IPS-15b (cell line): Measurements from ENCODE around the gene VCL.
"Not testable (repeated sequence)": the region's sequence is repeated elsewhere in the genome, so short reads cannot be mapped to it uniquely, and the experiment has no call there.

Experiments
- H3K27me3 ChIP-seq: one replicate; pipeline ENCODE4 v1.6.1; 2013; ENCODE audit warnings: low read length; ENCODE audit not compliant: control insufficient read depth, insufficient read depth
- H3K36me3 ChIP-seq: one replicate; pipeline ENCODE4 v1.6.1; 2013; ENCODE audit warnings: low read length; ENCODE audit not compliant: control insufficient read depth, insufficient read depth
- H3K4me1 ChIP-seq: one replicate; pipeline ENCODE4 v1.6.1; 2013; ENCODE audit warnings: mild to moderate bottlenecking, low read length; ENCODE audit not compliant: control insufficient read depth, insufficient read depth
- H3K4me3 ChIP-seq: one replicate; pipeline ENCODE4 v1.5.1; 2013; ENCODE audit warnings: low read depth, low read length
- H3K9ac ChIP-seq: one replicate; pipeline ENCODE4 v1.6.1; 2013; ENCODE audit warnings: low read depth, mild to moderate bottlenecking, low read length
- H3K9me3 ChIP-seq: one replicate; pipeline ENCODE4 v1.6.1; 2013; ENCODE audit warnings: mild to moderate bottlenecking, low read length; ENCODE audit not compliant: control insufficient read depth, insufficient read depth

Gene VCL

DNA sequence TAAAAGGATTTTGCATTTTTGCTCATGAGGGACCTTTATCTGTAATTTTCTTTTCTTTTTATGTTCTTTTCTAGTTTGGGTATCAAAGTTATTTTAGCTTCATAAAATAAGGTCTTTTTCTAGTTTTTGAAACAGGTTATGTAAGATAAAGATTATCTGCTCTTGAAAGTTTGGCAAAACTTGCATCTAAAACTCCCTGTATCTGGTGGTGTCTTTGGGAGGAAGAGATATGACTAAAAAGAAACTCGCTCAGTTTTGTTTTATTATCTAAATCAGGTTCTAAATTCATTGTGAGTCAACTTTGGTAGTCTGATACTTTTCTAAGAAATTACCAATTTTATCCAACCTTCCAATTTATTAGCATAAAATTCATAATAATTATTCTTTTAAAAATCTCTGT lies 55.1 kb downstream of the VCL start:
- Histone ChIP-seq H3K9ac (no peak overlapping the region), H3K4me1 (no peaks in the 10 kb centered on the region), H3K9me3 (no peaks in the 10 kb centered on the region), H3K36me3 (no peaks in the 10 kb centered on the region), H3K27me3 (no peaks in the 10 kb centered on the region), H3K4me3 (no peak overlapping the region)

DNA sequence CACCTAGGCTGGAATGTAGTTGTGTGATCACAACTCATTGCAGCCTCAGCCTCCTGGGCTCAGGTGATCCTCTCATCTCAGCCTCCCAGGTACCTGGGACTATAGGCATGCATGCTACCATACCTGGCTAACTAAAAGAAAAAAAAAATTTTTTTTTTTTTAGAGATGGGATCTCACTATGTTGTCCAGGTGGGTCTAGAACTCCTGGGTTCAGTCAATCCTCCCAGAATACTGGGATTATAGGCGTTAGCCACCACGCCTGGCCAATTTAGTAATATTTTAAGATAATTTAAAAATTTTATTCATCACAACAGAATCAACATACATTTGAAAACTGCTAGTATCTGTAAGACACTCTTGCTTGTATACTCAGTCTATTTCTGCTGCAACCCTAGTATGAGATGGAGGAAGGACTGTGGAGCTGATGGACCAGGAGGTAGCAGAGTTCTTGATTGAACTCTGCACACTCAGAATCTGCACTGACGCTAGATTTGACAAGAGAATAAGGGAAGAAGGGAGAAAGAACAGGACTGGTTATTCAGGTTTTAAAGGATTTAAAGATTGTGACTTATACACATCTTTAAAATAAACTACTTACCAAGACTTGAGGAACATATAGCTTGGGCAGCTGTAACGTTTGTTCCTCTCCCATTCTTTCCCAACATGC lies 57.6 kb downstream of the VCL start:
- Histone ChIP-seq H3K36me3 (no peaks in the 10 kb centered on the region), H3K4me3 (no peak overlapping the region), H3K9ac (no peak overlapping the region), H3K4me1 (no peaks in the 10 kb centered on the region), H3K9me3 (no peaks in the 10 kb centered on the region), H3K27me3 (no peaks in the 10 kb centered on the region)

GRCh38 chr10:74056050-74056818 lies 58.3 kb downstream of the VCL start:
- no peak overlapping the region for H3K9ac ChIP-seq
- no peak overlapping the region for H3K4me3 ChIP-seq
- no peaks in the 10 kb centered on the region for H3K4me1 ChIP-seq
- H3K27me3 ChIP-seq: no peaks in the 10 kb centered on the region
- H3K9me3 ChIP-seq: no peaks in the 10 kb centered on the region
- H3K36me3 ChIP-seq: no peaks in the 10 kb centered on the region

GRCh38 chr10:74058071-74058470 lies 60.2 kb downstream of the VCL start:
- peaks cover 4% of the 10 kb centered on the region for H3K36me3 ChIP-seq
- H3K9ac ChIP-seq: no peak overlapping the region
- no peaks in the 10 kb centered on the region for H3K9me3 ChIP-seq
- H3K4me3 ChIP-seq: no peak overlapping the region
- H3K4me1 ChIP-seq: no peaks in the 10 kb centered on the region
- no peaks in the 10 kb centered on the region for H3K27me3 ChIP-seq

- no peak overlapping the region for H3K9ac ChIP-seq
- no peak overlapping the region for H3K4me3 ChIP-seq
- peaks cover 4% of the 10 kb centered on the region for H3K36me3 ChIP-seq
- no peaks in the 10 kb centered on the region for H3K4me1 ChIP-seq
- no peaks in the 10 kb centered on the region for H3K9me3 ChIP-seq
- no peaks in the 10 kb centered on the region for H3K27me3 ChIP-seq
These were observed 60.7 kb downstream of the VCL start for GRCh38 chr10:74058658-74059057.

- no peaks in the 10 kb centered on the region for H3K4me1 ChIP-seq
- no peak overlapping the region for H3K4me3 ChIP-seq
- peaks cover 4% of the 10 kb centered on the region for H3K36me3 ChIP-seq
- no peaks in the 10 kb centered on the region for H3K27me3 ChIP-seq
- no peak overlapping the region for H3K9ac ChIP-seq
- no peaks in the 10 kb centered on the region for H3K9me3 ChIP-seq
These were observed 63.2 kb downstream of the VCL start for GRCh38 chr10:74061104-74061503.

- H3K4me1 ChIP-seq, H3K9me3 ChIP-seq, H3K4me3 ChIP-seq, H3K36me3 ChIP-seq, H3K27me3 ChIP-seq, H3K9ac ChIP-seq: not testable (repeated sequence)
These were observed 64.1 kb downstream of the VCL start for GRCh38 chr10:74061978-74062377.

DNA sequence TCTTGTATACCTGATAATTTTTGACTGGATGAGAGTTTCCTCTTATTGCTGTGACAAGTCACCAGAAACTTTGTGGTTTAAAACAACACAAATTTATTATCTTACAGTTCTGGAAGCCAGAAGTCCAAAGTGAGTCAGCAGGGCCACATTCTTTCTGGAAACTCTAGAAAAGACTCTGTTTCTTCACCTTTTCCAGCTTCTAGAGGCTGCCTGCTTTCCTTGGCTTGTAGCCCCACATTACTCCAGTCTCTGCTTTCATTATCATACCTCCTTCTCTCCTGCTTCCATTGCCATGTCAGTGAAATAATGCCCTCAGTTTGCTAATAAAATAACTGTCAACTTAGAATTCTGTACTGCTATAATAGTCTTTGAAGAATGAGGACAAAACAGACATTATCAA lies 65.3 kb downstream of the VCL start:
- Histone ChIP-seq H3K4me1 (no peaks in the 10 kb centered on the region), H3K9me3 (no peaks in the 10 kb centered on the region), H3K27me3 (no peaks in the 10 kb centered on the region), H3K4me3 (no peak overlapping the region), H3K36me3 (peaks cover 4% of the 10 kb centered on the region), H3K9ac (no peak overlapping the region)

DNA sequence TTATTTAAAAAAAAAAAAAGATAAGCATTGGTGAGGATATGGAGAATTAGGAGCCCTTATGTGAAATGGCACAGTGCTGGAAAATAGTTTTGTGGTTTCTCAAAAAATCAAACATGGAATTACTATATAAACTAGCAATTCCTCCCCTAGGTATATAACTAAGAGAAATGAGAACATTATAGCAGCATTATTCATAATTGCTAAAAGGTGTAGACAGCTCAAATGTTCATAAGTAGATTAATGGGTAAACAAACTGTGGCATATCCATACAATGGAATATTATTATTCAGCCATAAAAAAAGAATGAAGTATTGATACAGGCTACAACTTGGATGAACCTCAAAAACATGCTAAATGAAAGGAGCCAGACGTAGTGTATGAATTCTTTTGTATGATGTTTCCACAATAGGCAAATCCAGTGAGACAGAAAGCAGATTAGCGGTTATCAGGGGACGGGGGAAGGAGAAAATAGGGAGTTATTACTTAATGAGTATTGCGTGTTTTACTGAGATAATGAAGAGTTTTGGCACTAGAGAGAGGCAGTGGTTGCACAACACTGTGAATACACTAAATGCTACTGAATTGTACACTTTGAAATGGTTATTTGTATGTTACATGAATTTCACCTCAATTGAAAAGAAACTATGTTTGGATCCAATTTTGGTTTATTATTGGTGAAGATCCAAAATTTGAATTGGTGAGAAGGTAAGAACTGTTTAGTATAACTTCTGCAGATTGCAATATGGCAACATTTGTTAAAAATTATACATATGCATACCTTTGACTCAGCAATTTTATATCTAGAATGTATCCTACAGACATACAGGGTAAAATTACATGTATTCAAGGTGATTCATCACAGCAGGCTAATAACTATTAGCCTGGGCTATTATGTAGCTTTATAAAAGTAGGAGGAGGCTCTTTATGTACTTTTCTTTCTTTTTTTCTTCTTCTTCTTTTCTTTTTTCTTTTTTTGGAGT lies 69.7 kb downstream of the VCL start:
- no peaks in the 10 kb centered on the region for H3K27me3 ChIP-seq
- peaks cover 1% of the 10 kb centered on the region for H3K36me3 ChIP-seq
- H3K9me3 ChIP-seq: no peaks in the 10 kb centered on the region
- H3K9ac ChIP-seq: no peak overlapping the region
- no peak overlapping the region for H3K4me3 ChIP-seq
- H3K4me1 ChIP-seq: peaks cover 8% of the 10 kb centered on the region

DNA sequence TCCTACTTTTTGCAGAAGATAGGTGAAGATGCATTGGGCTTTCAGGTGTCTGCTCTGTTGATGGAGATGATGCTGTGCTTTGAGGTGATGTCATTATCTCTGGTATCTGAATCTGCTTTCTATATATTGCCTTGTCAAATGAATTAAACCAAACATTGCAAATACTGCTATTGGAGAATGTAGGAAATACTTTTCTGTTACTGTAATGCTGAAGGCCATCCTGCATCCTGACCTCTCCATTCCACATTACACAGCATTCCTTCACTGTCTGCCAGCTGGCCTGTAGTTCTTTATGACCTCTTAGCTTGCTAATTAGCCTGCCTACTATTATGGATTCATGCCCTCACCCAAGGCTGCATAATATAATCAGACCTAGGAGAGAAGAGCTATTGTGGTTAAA lies 73.2 kb downstream of the VCL start:
- Histone ChIP-seq H3K4me1 (peaks cover 8% of the 10 kb centered on the region), H3K9ac (no peak overlapping the region), H3K4me3 (no peak overlapping the region), H3K36me3 (peaks cover 2% of the 10 kb centered on the region), H3K9me3 (no peaks in the 10 kb centered on the region), H3K27me3 (no peaks in the 10 kb centered on the region)

GRCh38 chr10:74072503-74072902 lies 74.6 kb downstream of the VCL start:
- H3K4me3 ChIP-seq: no peak overlapping the region
- H3K4me1 ChIP-seq: peaks cover 8% of the 10 kb centered on the region
- H3K9ac ChIP-seq: no peak overlapping the region
- H3K27me3 ChIP-seq: no peaks in the 10 kb centered on the region
- peaks cover 2% of the 10 kb centered on the region for H3K36me3 ChIP-seq
- no peaks in the 10 kb centered on the region for H3K9me3 ChIP-seq
